Fibroblast of mammary gland (primary cell): ENCODE measurements around the gene TGFA.

ENCODE experiments used
- DNase-seq: peaks from one replicate; pipeline ENCODE4 v3.0.0-alpha.2; 2010; ENCODE audit warnings: low read depth
- H3K4me3 ChIP-seq: 2 replicates; pipeline ENCODE4 v1.5.1; 2011; ENCODE audit warnings: low read depth, mild to moderate bottlenecking, low read length, moderate library complexity; ENCODE audit not compliant: control insufficient read depth
- TF ChIP-seq, protein P1 (sequence below): conservative IDR thresholded peaks from 2 replicates; pipeline ENCODE4 v1.5.1; 2011; ENCODE audit warnings: low read depth, low read length, inconsistent platforms; ENCODE audit not compliant: control insufficient read depth, insufficient read depth

The TGFA gene

GRCh38 chr2:70580352-70580751, 26.7 kb upstream of the TGFA start:
- DNase-seq: no peak
- TF ChIP-seq, protein P1, sequence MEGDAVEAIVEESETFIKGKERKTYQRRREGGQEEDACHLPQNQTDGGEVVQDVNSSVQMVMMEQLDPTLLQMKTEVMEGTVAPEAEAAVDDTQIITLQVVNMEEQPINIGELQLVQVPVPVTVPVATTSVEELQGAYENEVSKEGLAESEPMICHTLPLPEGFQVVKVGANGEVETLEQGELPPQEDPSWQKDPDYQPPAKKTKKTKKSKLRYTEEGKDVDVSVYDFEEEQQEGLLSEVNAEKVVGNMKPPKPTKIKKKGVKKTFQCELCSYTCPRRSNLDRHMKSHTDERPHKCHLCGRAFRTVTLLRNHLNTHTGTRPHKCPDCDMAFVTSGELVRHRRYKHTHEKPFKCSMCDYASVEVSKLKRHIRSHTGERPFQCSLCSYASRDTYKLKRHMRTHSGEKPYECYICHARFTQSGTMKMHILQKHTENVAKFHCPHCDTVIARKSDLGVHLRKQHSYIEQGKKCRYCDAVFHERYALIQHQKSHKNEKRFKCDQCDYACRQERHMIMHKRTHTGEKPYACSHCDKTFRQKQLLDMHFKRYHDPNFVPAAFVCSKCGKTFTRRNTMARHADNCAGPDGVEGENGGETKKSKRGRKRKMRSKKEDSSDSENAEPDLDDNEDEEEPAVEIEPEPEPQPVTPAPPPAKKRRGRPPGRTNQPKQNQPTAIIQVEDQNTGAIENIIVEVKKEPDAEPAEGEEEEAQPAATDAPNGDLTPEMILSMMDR: no peak
- H3K4me3 ChIP-seq: no peak overlapping the region

- no peak for DNase-seq
- TF ChIP-seq, protein P1: no peak
- H3K4me3 ChIP-seq: no peak overlapping the region
Observed at GRCh38 chr2:70574618-70575017, 21.0 kb upstream of the TGFA start.

GRCh38 chr2:70574109-70574508, 20.5 kb upstream of the TGFA start:
- TF ChIP-seq, protein P1: no peak
- H3K4me3 ChIP-seq: no peak overlapping the region
- no peak for DNase-seq

DNA sequence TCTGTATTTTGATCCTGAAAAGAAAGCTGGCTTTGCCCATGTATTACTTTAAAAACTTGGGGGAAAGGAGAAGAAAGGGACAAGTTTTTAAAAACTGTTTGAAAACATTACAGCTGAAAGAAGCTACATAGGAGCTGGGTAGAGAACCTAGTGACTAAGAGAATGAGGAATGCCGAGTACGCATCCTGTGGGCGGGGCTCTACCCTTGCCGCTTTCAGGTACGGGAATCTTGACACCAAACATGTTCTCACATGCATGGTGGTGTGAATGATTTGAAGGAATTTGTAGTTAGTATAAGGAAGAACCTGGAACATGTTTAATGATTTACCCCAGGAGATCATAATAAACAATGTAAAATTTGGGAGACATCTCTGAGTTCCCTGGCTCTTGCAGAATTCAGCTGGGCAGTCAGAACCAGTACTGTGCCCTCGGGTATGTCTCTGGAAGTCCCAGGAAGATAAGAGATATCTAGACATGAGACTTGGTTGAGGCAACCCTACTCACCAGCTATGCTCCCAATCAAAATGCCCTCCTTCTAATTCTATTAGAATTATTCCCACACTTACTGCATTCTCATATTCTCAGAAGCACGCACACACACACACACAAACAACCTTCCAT, 16.5 kb upstream of the TGFA start:
- no peak for DNase-seq
- TF ChIP-seq, protein P1: no peak
- no peak overlapping the region for H3K4me3 ChIP-seq

DNA sequence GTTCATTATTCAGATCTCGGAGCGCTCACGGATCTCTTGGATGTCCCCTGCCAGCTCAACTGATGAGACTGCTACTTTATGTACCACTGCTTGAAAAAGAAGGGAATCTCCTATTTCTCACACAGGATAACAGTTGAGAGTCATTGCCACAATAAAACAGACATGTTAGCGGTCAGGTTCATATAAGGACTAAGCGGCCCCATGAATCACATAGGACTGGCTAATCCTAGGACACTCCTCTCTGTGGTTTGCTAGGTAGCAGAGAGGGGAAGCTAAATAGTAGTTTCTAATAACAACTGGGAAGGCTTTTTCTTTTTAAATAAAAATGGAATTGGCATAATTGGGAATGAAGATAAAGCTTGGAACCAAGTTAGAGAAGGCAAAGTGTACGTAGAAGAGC, 15.9 kb upstream of the TGFA start:
- no peak overlapping the region for H3K4me3 ChIP-seq
- TF ChIP-seq, protein P1: no peak
- DNase-seq: no peak

- no peak for DNase-seq
- TF ChIP-seq, protein P1: no peak
- H3K4me3 ChIP-seq: no peak overlapping the region
Observed at GRCh38 chr2:70566906-70567305, 13.3 kb upstream of the TGFA start.

GRCh38 chr2:70566464-70566863, 12.8 kb upstream of the TGFA start:
- no peak overlapping the region for H3K4me3 ChIP-seq
- TF ChIP-seq, protein P1: no peak
- no peak for DNase-seq
